Epidermal melanocyte (primary cell): ENCODE data around the gene MRPL50.

Source experiments
- DNase-seq: peaks from one replicate; pipeline ENCODE4 v3.0.0; 2011; ENCODE audit warnings: low spot score; ENCODE audit not compliant: insufficient read length

The MRPL50 gene

DNA sequence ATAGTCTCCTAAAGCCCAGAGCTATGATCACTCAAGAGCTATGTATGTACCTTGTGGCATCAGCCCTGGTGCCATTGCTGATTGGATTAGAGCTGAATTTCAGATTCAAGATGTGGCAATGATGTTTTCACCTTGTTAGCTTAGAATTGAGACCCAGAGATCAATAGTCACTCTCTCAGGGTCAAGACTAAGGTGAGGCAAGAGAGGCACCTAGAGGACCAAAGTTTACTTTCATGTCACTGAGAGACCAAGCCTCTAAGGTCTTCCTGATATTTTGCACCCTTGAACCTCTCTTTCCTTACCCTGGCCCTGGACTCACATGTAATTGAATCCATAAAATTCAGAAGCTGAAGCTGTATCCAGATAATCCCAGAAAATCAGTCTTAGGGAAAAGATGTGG lies 56.5 kb downstream of the MRPL50 start:
- no peak for DNase-seq
